GM12878 (cell line): ENCODE results near the gene ARID5B.

ENCODE experiments used
- ATF3 ChIP-seq: IDR thresholded peaks from 2 replicates; pipeline ENCODE4 v1.6.1; 2011; ENCODE audit warnings: low read depth, mild to moderate bottlenecking, low read length, moderate library complexity, borderline replicate concordance; ENCODE audit errors: extremely low read depth
- FOXM1 ChIP-seq: IDR thresholded peaks from 2 replicates; pipeline ENCODE4 v1.6.1; 2012; ENCODE audit warnings: low read depth, mild to moderate bottlenecking, inconsistent platforms, low read length, moderate library complexity
- HDAC2 ChIP-seq: fragments of 200-600 bp; sonication (generic); IDR thresholded peaks from 2 replicates; pipeline ENCODE4 v1.6.1; 2017
- MYC ChIP-seq: IDR thresholded peaks from 2 replicates; pipeline ENCODE4 v1.6.1; 2011; ENCODE audit warnings: mild to moderate bottlenecking, low read length, moderate library complexity, inconsistent platforms; ENCODE audit not compliant: insufficient read depth, insufficient replicate concordance, insufficient read length, severe bottlenecking
- PAX8 ChIP-seq: fragments of 450-650 bp; IDR thresholded peaks from 2 replicates; pipeline ENCODE4 v1.6.1; 2017; ENCODE audit warnings: mild to moderate bottlenecking, moderate library complexity
- POLR2AphosphoS5 ChIP-seq: IDR thresholded peaks from 2 replicates; pipeline ENCODE4 v1.6.1; 2011; ENCODE audit warnings: mild to moderate bottlenecking, low read length, inconsistent platforms
- SUZ12 ChIP-seq: fragments of 200-600 bp; sonication (generic); IDR thresholded peaks from one replicate; pipeline ENCODE4 v1.6.1; 2018; ENCODE audit warnings: antibody characterized with exemption, mild to moderate bottlenecking; ENCODE audit not compliant: unreplicated experiment
- TF ChIP-seq, protein P1 (sequence below), 3 experiments: IDR thresholded peaks in 2 of 3; conservative IDR thresholded peaks in 1 of 3; 2 replicates each; pipeline ENCODE4 v1.5.1; 2011; ENCODE audit warnings: low read depth in 3 of 3, low read length in 3 of 3, mild to moderate bottlenecking in 3 of 3, control low read depth in 2 of 3, moderate library complexity in 2 of 3, inconsistent platforms in 1 of 3, mixed read lengths in 1 of 3; ENCODE audit not compliant: control insufficient read depth in 2 of 3, insufficient read depth in 1 of 3; ENCODE audit errors: extremely low read depth in 1 of 3

GRCh38 chr10:62112300-62112699 is 210.8 kb downstream of the ARID5B start:
- TF ChIP-seq ATF3 (no peak), FOXM1 (no peak), MYC (no peak), HDAC2 (no peak), SUZ12 (no peak), PAX8 (no peak), POLR2AphosphoS5 (no peak)
- TF ChIP-seq, protein P1, sequence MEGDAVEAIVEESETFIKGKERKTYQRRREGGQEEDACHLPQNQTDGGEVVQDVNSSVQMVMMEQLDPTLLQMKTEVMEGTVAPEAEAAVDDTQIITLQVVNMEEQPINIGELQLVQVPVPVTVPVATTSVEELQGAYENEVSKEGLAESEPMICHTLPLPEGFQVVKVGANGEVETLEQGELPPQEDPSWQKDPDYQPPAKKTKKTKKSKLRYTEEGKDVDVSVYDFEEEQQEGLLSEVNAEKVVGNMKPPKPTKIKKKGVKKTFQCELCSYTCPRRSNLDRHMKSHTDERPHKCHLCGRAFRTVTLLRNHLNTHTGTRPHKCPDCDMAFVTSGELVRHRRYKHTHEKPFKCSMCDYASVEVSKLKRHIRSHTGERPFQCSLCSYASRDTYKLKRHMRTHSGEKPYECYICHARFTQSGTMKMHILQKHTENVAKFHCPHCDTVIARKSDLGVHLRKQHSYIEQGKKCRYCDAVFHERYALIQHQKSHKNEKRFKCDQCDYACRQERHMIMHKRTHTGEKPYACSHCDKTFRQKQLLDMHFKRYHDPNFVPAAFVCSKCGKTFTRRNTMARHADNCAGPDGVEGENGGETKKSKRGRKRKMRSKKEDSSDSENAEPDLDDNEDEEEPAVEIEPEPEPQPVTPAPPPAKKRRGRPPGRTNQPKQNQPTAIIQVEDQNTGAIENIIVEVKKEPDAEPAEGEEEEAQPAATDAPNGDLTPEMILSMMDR (IDR thresholded peaks at IDR 0.05 in 2 of 3, conservative IDR thresholded peaks at IDR 0.05 in 1 of 3; ENCODE audit: control insufficient read depth in 2 of 3, extremely low read depth in 1 of 3, insufficient read depth in 1 of 3, low read depth in 3 of 3, low read length in 3 of 3) = no peak
